Activated CD8-positive, alpha-beta T cell treated with anti-CD3 and anti-CD28 coated beads for 36 hours (primary cell): ENCODE results near the gene MUCL1. TPM values are rescaled to one million over a fixed set of nuclear protein-coding genes. Genes with fewer than 3 reads are reported as not detected.

ENCODE experiments used
- ATAC-seq: fragments of 200-7000 bp; cut with Tn5 transposase; one replicate; pipeline ENCODE4 v1.10.0; 2021; ENCODE audit warnings: mild to moderate bottlenecking, moderate library complexity
- CTCF ChIA-PET: fragments of 350-600 bp; sonication (Branson Sonifier 250); formaldehyde crosslinking; loops from one replicate; lab custom pipeline; 2021; ENCODE audit warnings: antibody characterized with exemption; lab: Charles Lee
- POLR2A ChIA-PET: fragments of 350-600 bp; sonication (Branson Sonifier 250); formaldehyde crosslinking; loops from one replicate; lab custom pipeline; 2021; ENCODE audit warnings: antibody characterized with exemption; lab: Charles Lee
- DNase-seq: peaks from one replicate; pipeline ENCODE4 v3.0.0-alpha.2; 2020
- H3K27ac Mint-ChIP-seq: one replicate; pipeline ENCODE4 v1.8.0; 2021; ENCODE audit warnings: mild to moderate bottlenecking, mixed read lengths
- H3K27me3 Mint-ChIP-seq: one replicate; pipeline ENCODE4 v1.8.0; 2021; ENCODE audit warnings: mixed read lengths
- H3K36me3 Mint-ChIP-seq: one replicate; pipeline ENCODE4 v1.8.0; 2021; ENCODE audit warnings: low read depth, mixed read lengths
- H3K4me1 Mint-ChIP-seq: one replicate; pipeline ENCODE4 v1.8.0; 2021; ENCODE audit warnings: low read depth, mixed read lengths
- H3K4me3 Mint-ChIP-seq: one replicate; pipeline ENCODE4 v1.8.0; 2021; ENCODE audit warnings: mild to moderate bottlenecking, moderate library complexity, mixed read lengths
- H3K9me3 Mint-ChIP-seq: one replicate; pipeline ENCODE4 v1.8.0; 2021; ENCODE audit warnings: mixed read lengths
- intact Hi-C: fragments of 100-400 bp; cut with micrococcal nuclease; formaldehyde crosslinking; loops from one replicate; pipeline ENCODE4 v1.10.0; 2022
- total RNA-seq, 2 experiments: library from RNA; stranded (reverse); gene quantifications; one replicate each; pipeline ENCODE4 v1.2.3, GENCODE V29; 2021
- TF ChIP-seq, protein P1 (sequence below): fragments of 200-600 bp; IDR thresholded peaks from one replicate; pipeline ENCODE4 v1.8.0; 2022; ENCODE audit warnings: antibody characterized with exemption, mild to moderate bottlenecking

Gene MUCL1
- total RNA-seq, 2 experiments from 2014 or later = not detected

DNA sequence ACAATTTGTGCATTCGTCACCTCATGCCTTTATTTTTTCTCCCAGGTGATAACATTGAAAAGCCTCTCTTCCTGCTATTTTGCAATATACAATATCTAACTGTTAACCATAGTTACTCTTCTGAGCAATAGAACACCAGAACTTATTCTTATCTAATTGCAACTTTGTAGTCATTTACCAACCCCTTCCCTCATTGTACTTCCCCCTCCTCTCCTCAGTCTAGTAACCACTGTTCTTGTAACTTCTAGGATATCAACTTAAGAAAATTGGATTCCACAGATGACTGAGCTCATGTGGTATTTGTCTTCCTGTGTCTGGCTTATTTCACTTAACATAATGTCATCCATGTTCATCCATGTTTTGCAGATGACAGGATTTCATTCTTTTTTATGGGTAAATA lies 7.6 kb downstream of the MUCL1 start:
- POLR2A ChIA-PET = no interaction called here
- intact Hi-C loops = no loop called here
- Mint-ChIP-seq H3K27ac (no peak overlapping the region), H3K9me3 (no peaks in the 10 kb centered on the region), H3K4me1 (peaks cover 33% of the 10 kb centered on the region), H3K36me3 (no peaks in the 10 kb centered on the region), H3K27me3 (peaks cover 10% of the 10 kb centered on the region), H3K4me3 (no peak overlapping the region)
- TF ChIP-seq, protein P1, sequence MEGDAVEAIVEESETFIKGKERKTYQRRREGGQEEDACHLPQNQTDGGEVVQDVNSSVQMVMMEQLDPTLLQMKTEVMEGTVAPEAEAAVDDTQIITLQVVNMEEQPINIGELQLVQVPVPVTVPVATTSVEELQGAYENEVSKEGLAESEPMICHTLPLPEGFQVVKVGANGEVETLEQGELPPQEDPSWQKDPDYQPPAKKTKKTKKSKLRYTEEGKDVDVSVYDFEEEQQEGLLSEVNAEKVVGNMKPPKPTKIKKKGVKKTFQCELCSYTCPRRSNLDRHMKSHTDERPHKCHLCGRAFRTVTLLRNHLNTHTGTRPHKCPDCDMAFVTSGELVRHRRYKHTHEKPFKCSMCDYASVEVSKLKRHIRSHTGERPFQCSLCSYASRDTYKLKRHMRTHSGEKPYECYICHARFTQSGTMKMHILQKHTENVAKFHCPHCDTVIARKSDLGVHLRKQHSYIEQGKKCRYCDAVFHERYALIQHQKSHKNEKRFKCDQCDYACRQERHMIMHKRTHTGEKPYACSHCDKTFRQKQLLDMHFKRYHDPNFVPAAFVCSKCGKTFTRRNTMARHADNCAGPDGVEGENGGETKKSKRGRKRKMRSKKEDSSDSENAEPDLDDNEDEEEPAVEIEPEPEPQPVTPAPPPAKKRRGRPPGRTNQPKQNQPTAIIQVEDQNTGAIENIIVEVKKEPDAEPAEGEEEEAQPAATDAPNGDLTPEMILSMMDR = no peak
- DNase-seq = no peak
- CTCF ChIA-PET = interaction anchor here (1.3 to 4.6 kb wide), 5 partner anchors 95 to 210 kb away, joined by 4 to 21 read pairs (median 6); no protein-coding TSS in a partner anchor
- no peak for ATAC-seq

GRCh38 chr12:54863948-54864618 lies 9.8 kb downstream of the MUCL1 start:
- CTCF ChIA-PET = interaction anchor here (0.7 to 4.6 kb wide), 5 partner anchors 10 to 161 kb away, joined by 3 to 21 read pairs (median 4); partner anchors contain the start of gene MUCL1
- H3K4me1 Mint-ChIP-seq = peaks cover 22% of the 10 kb centered on the region

GRCh38 chr12:54865683-54866324 lies 11.5 kb downstream of the MUCL1 start:
- no peaks in the 10 kb centered on the region for H3K9me3 Mint-ChIP-seq
- peaks cover 9% of the 10 kb centered on the region for H3K27me3 Mint-ChIP-seq
- no peak overlapping the region for H3K27ac Mint-ChIP-seq
- ATAC-seq (peak; percentile 66), DNase-seq (no peak)
- intact Hi-C loops = no loop called here
- ChIA-PET POLR2A (interaction anchor here (1.0 kb wide), 1 partner anchor 78 kb away, joined by 3 read pairs; no protein-coding TSS in a partner anchor), CTCF (interaction anchor here (1.6 kb wide), 1 partner anchor 10 kb away, joined by 8 read pairs; no protein-coding TSS in a partner anchor)
- peaks cover 22% of the 10 kb centered on the region for H3K4me1 Mint-ChIP-seq
- TF ChIP-seq, protein P1 = no peak
- H3K36me3 Mint-ChIP-seq = no peaks in the 10 kb centered on the region
- no peak overlapping the region for H3K4me3 Mint-ChIP-seq

More at GRCh38 chr12:54863948-54864618, 9.8 kb downstream of the MUCL1 start:
- POLR2A ChIA-PET = no interaction called here
- H3K27ac Mint-ChIP-seq = no peak overlapping the region
- H3K36me3 Mint-ChIP-seq = no peaks in the 10 kb centered on the region
- DNase-seq = no peak
- H3K9me3 Mint-ChIP-seq = no peaks in the 10 kb centered on the region
- TF ChIP-seq, protein P1 = no peak
- H3K4me3 Mint-ChIP-seq = no peak overlapping the region
- H3K27me3 Mint-ChIP-seq = peaks cover 10% of the 10 kb centered on the region
- peak; percentile 24 for ATAC-seq
- intact Hi-C loops = no loop called here

DNA sequence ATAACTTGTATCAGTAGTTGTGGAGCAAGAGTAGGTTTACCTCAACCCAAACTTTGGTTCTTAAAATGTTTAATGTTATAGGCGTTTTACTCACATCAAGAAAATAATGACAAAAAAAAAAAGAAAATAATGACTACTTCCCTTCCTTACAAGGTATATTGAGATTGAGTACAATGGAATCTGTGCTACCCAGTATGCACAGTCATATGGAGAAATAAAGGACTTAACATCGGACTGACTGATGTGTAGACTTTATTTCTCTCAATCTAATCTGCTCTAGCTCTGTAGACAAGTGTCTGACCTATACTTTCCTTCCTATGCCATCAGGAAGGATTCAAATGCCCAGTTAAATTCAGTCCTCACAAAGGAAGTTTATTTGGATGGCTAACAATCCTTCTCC lies 14.4 kb downstream of the MUCL1 start:
- no peaks in the 10 kb centered on the region for H3K36me3 Mint-ChIP-seq
- H3K27me3 Mint-ChIP-seq = peaks cover 4% of the 10 kb centered on the region
- CTCF ChIA-PET = interaction anchor here (1.2 to 1.8 kb wide), 4 partner anchors 13 to 204 kb away, joined by 3 to 10 read pairs (median 5); partner anchors contain the start of gene MUCL1
- H3K27ac Mint-ChIP-seq = no peak overlapping the region
- intact Hi-C loops = no loop called here
- H3K4me3 Mint-ChIP-seq = no peak overlapping the region
- peaks cover 16% of the 10 kb centered on the region for H3K4me1 Mint-ChIP-seq
- POLR2A ChIA-PET = no interaction called here
- TF ChIP-seq, protein P1 = no peak
- ATAC-seq (no peak), DNase-seq (no peak)
- H3K9me3 Mint-ChIP-seq = no peaks in the 10 kb centered on the region

GRCh38 chr12:54870048-54870447 lies 15.7 kb downstream of the MUCL1 start:
- Mint-ChIP-seq H3K36me3 (no peaks in the 10 kb centered on the region), H3K4me3 (no peak overlapping the region), H3K9me3 (no peaks in the 10 kb centered on the region), H3K27me3 (peaks cover 4% of the 10 kb centered on the region), H3K4me1 (peaks cover 7% of the 10 kb centered on the region), H3K27ac (no peak overlapping the region)
- POLR2A ChIA-PET = no interaction called here
- CTCF ChIA-PET = interaction anchor here (1.2 to 1.8 kb wide), 4 partner anchors 11 to 203 kb away, joined by 3 to 10 read pairs (median 5); partner anchors contain the start of gene MUCL1
- no peak for DNase-seq
- intact Hi-C loops = no loop called here
- ATAC-seq = no peak
- TF ChIP-seq, protein P1 = no peak
